ENCODE results near the gene B3GAT3.

B3GAT3 gene

DNA sequence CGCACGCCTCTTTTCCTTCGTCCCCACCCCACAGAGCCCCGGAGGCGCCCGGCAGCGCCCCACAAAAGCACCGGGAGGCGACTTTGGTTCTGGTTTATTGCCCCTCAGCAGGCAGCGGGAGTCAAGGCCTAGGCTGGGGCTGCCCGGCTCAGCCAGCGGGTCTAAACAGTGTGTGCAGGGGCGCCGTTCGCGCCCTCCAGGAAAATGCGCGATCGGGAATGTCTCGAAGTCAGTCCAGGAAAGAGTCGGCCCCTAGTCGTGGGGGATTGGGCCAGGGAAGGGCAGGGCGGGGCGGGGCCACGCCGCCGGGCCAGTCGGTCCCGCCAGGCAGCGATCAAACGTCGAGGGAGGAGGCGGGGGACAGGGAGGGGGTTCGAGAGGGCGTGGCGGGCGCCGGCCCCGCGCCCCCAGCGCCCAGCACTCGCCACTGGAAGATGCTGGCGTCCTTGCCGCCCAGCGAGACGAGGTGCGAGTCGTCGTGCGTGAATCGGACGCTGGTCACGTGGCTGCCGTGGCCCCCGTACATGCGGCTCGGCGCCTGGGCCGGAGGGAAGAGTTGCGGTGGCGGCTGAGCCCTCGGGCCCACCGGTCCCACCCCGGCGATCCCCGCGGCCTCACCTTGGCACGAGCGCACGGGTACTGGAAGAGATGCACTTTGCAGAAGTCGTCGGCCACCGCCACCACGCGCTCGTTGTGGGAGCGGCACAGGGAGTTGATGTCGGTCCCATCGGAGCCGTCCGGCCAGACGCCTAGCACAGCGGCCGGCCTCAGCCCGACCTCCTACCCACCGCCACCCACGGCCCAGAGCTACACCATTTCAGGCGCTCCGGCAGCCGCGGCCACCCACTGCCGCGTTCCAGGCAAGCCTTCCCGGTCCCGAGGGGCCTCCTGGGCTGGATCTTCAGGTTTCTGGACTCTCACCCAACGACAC, 19.4 kb downstream of the B3GAT3 start:
- peak overlapping the region; percentile 19 for H3K4ac ChIP-seq (ENCODE audit: low read depth, low read length)
- H2AFZ ChIP-seq (ENCODE audit: insufficient read depth, low read length, poor library complexity) = peak overlapping the region; percentile 32
- peak overlapping the region; percentile 89 for H3K4me2 ChIP-seq (ENCODE audit: low read length)
- no CpG with 5 or more reads among the region's 96 CpGs for WGBS (ENCODE audit: extremely low coverage, insufficient coverage, insufficient read length)
- H2BK120ac ChIP-seq (ENCODE audit: insufficient read depth, low read length, poor library complexity) = peak overlapping the region; percentile 67
- H4K12ac ChIP-seq (ENCODE audit: low read depth, low read length) = peak overlapping the region; percentile 64
- H4K8ac ChIP-seq (ENCODE audit: low read depth, low read length) = peak overlapping the region; percentile 78
- peaks cover 21% of the 10 kb centered on the region for H3K79me1 ChIP-seq (ENCODE audit: low read length)
- H3K14ac ChIP-seq (ENCODE audit: low read length) = peak overlapping the region; percentile 80
- H3K9me3 ChIP-seq (ENCODE audit: insufficient read depth, low read depth, low read length) = no peaks in the 10 kb centered on the region
- peak overlapping the region; percentile 72 for H3K4me3 ChIP-seq (ENCODE audit: low read depth, low read length)
- H3K27me3 ChIP-seq (ENCODE audit: insufficient read depth, low read length) = no peaks in the 10 kb centered on the region
- H2AK5ac ChIP-seq (ENCODE audit: low read length) = peak overlapping the region; percentile 61
- peak overlapping the region; percentile 71 for H2BK5ac ChIP-seq (ENCODE audit: low read depth, low read length, poor library complexity)
- no peak overlapping the region for H3K23ac ChIP-seq (ENCODE audit: low read length)
- H3K9ac ChIP-seq (ENCODE audit: low read length) = peak overlapping the region; percentile 66
- peak overlapping the region; percentile 7 for H2BK12ac ChIP-seq (ENCODE audit: low read length)
- H3K4me1 ChIP-seq (ENCODE audit: control insufficient read depth in 1 of 2, insufficient read depth in 2 of 2, low read length in 2 of 2) = peaks cover 10 to 16% of the 10 kb centered on the region in 2 experiments
- peak overlapping the region; percentile 68 for H4K91ac ChIP-seq (ENCODE audit: low read depth, low read length)
- H3K79me2 ChIP-seq (ENCODE audit: control insufficient read depth, insufficient read depth, low read length, poor library complexity) = peaks cover 11% of the 10 kb centered on the region
- H3K27ac ChIP-seq (ENCODE audit: low read depth, low read length) = peak overlapping the region; percentile 84
- H3K18ac ChIP-seq (ENCODE audit: low read length) = peak overlapping the region; percentile 71
- peaks cover 30 to 32% of the 10 kb centered on the region in 2 experiments for H3K36me3 ChIP-seq (ENCODE audit: control insufficient read depth in 1 of 2, insufficient read depth in 2 of 2, low read length in 2 of 2)
- DNase-seq = peak; percentile 62 to 66

DNA sequence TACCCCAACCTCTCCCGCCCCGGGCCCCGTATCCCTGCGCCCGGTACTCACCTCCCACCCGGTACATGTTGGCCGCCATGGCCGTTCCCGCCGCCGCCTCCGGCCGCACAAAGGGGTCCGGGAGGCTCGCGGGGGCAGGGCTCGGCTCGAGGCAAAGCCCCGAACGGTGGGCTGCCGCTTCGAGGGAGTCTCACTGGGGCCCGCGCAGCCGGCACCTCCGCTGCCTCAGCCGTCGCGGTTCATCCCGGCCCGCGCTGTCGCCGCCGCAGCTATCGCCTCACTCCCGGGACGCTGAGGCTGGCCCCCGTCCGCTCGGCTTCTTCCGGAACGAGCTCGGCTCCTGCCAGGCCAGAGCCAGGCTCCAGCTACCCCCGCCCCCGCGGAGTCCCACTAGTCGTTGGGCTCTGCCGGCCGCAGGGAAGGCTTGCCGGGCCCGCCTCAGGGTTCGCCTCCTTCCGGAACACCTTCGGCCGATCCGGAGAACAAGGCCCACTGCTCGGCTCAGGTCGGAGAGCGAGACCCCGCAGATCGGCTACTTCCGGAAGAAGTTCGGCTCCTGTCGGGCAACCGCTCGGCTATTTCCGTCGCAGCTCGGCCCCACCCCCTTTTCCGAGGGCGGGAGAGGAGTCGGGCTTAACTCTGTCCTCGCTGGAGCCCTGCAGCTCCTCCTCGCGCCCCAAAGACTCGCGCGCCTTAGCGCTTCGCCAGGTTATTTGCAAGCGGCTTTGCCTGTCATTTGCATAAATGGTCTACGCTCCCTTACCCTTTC, 20.2 kb downstream of the B3GAT3 start, which contains the start of gene MTA2:
TSS of gene MTA2 (minus strand) at position 494 of the 769 bp plus-strand sequence. CDS start at position 79, 415 bp downstream.
- Histone ChIP-seq H3K4ac (ENCODE audit: low read depth, low read length) (peak within 1 kb of the TSS; percentile 97), H2BK5ac (ENCODE audit: low read depth, low read length, poor library complexity) (peak within 1 kb of the TSS; percentile 86), H3K23ac (ENCODE audit: low read length) (no peak within 1 kb of the TSS), H3K4me2 (ENCODE audit: low read length) (peak within 1 kb of the TSS; percentile 89), H2AFZ (ENCODE audit: insufficient read depth, low read length, poor library complexity) (peak within 1 kb of the TSS; percentile 51), H3K4me1 (ENCODE audit: control insufficient read depth in 1 of 2, insufficient read depth in 2 of 2, low read length in 2 of 2) (peaks cover 10 to 13% of the 10 kb centered on the region in 2 experiments), H2BK12ac (ENCODE audit: low read length) (no peak within 1 kb of the TSS), H4K91ac (ENCODE audit: low read depth, low read length) (peak within 1 kb of the TSS; percentile 98), H3K4me3 (ENCODE audit: low read depth, low read length) (peak within 1 kb of the TSS; percentile 97), H3K9ac (ENCODE audit: low read length) (peak within 1 kb of the TSS; percentile 98), H3K27me3 (ENCODE audit: insufficient read depth, low read length) (no peaks in the 10 kb centered on the region), H3K79me1 (ENCODE audit: low read length) (peaks cover 21% of the 10 kb centered on the region), H3K27ac (ENCODE audit: low read depth, low read length) (peak within 1 kb of the TSS; percentile 96), H2AK5ac (ENCODE audit: low read length) (peak within 1 kb of the TSS; percentile 61), H3K14ac (ENCODE audit: low read length) (peak within 1 kb of the TSS; percentile 97), H3K9me3 (ENCODE audit: insufficient read depth, low read depth, low read length) (no peaks in the 10 kb centered on the region), H4K8ac (ENCODE audit: low read depth, low read length) (peak within 1 kb of the TSS; percentile 93), H4K12ac (ENCODE audit: low read depth, low read length) (peak within 1 kb of the TSS; percentile 93), H3K36me3 (ENCODE audit: control insufficient read depth in 1 of 2, insufficient read depth in 2 of 2, low read length in 2 of 2) (peaks cover 36 to 38% of the 10 kb centered on the region in 2 experiments), H2BK120ac (ENCODE audit: insufficient read depth, low read length, poor library complexity) (peak within 1 kb of the TSS; percentile 88), H3K18ac (ENCODE audit: low read length) (peak within 1 kb of the TSS; percentile 96), H3K79me2 (ENCODE audit: control insufficient read depth, insufficient read depth, low read length, poor library complexity) (peaks cover 11% of the 10 kb centered on the region)
- peak; percentile 99 for DNase-seq
- no CpG with 5 or more reads among the region's 83 CpGs for WGBS (ENCODE audit: extremely low coverage, insufficient coverage, insufficient read length)

DNA sequence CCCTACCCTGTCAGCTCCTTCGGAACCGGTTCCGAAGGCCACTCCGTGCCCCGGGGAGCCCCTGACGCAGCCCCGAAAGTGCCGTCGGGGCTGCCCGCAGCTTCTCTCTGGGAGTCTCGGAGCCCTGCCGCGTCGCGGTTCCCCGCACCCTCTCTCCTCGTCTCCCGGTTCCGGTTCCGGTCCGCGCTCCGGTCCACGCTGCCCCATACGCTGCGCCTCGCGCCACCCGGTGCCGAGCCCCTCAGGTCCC, 20.7 kb downstream of the B3GAT3 start:
- DNase-seq = peak in 1 of 2 donors; percentile 34
- peak overlapping the region; percentile 51 for H2AFZ ChIP-seq (ENCODE audit: insufficient read depth, low read length, poor library complexity)
- H3K4me2 ChIP-seq (ENCODE audit: low read length) = peak overlapping the region; percentile 63
- H3K18ac ChIP-seq (ENCODE audit: low read length) = peak overlapping the region; percentile 96
- H3K23ac ChIP-seq (ENCODE audit: low read length) = no peak overlapping the region
- H3K14ac ChIP-seq (ENCODE audit: low read length) = peak overlapping the region; percentile 97
- peaks cover 10 to 13% of the 10 kb centered on the region in 2 experiments for H3K4me1 ChIP-seq (ENCODE audit: control insufficient read depth in 1 of 2, insufficient read depth in 2 of 2, low read length in 2 of 2)
- peak overlapping the region; percentile 93 for H4K12ac ChIP-seq (ENCODE audit: low read depth, low read length)
- H4K91ac ChIP-seq (ENCODE audit: low read depth, low read length) = peak overlapping the region; percentile 98
- H3K9ac ChIP-seq (ENCODE audit: low read length) = peak overlapping the region; percentile 98
- H3K9me3 ChIP-seq (ENCODE audit: insufficient read depth, low read depth, low read length) = no peaks in the 10 kb centered on the region
- H3K27ac ChIP-seq (ENCODE audit: low read depth, low read length) = peak overlapping the region; percentile 96
- H3K4ac ChIP-seq (ENCODE audit: low read depth, low read length) = peak overlapping the region; percentile 97
- no peak overlapping the region for H2BK12ac ChIP-seq (ENCODE audit: low read length)
- H2AK5ac ChIP-seq (ENCODE audit: low read length) = peak overlapping the region; percentile 38
- peaks cover 21% of the 10 kb centered on the region for H3K79me1 ChIP-seq (ENCODE audit: low read length)
- peak overlapping the region; percentile 97 for H3K4me3 ChIP-seq (ENCODE audit: low read depth, low read length)
- peak overlapping the region; percentile 86 for H2BK5ac ChIP-seq (ENCODE audit: low read depth, low read length, poor library complexity)
- peaks cover 40 to 42% of the 10 kb centered on the region in 2 experiments for H3K36me3 ChIP-seq (ENCODE audit: control insufficient read depth in 1 of 2, insufficient read depth in 2 of 2, low read length in 2 of 2)
- H3K27me3 ChIP-seq (ENCODE audit: insufficient read depth, low read length) = no peaks in the 10 kb centered on the region
- WGBS (ENCODE audit: extremely low coverage, insufficient coverage, insufficient read length) = no CpG with 5 or more reads among the region's 30 CpGs
- peaks cover 11% of the 10 kb centered on the region for H3K79me2 ChIP-seq (ENCODE audit: control insufficient read depth, insufficient read depth, low read length, poor library complexity)
- H4K8ac ChIP-seq (ENCODE audit: low read depth, low read length) = peak overlapping the region; percentile 93
- peak overlapping the region; percentile 88 for H2BK120ac ChIP-seq (ENCODE audit: insufficient read depth, low read length, poor library complexity)

Measured in trophoblast cell (in vitro differentiated cells and primary cell).